GM18907 (cell line): Measurements from ENCODE around the gene SPATA13.
"Not testable (repeated sequence)": the region's sequence is repeated elsewhere in the genome, so short reads cannot be mapped to it uniquely, and the experiment has no call there.

Experiments used
- ATAC-seq: cut with Tn5 transposase; IDR thresholded peaks from one replicate; pipeline ENCODE4 v1.9.1; 2021; ENCODE audit warnings: mild to moderate bottlenecking, moderate library complexity; ENCODE audit not compliant: unreplicated experiment

Gene SPATA13

DNA sequence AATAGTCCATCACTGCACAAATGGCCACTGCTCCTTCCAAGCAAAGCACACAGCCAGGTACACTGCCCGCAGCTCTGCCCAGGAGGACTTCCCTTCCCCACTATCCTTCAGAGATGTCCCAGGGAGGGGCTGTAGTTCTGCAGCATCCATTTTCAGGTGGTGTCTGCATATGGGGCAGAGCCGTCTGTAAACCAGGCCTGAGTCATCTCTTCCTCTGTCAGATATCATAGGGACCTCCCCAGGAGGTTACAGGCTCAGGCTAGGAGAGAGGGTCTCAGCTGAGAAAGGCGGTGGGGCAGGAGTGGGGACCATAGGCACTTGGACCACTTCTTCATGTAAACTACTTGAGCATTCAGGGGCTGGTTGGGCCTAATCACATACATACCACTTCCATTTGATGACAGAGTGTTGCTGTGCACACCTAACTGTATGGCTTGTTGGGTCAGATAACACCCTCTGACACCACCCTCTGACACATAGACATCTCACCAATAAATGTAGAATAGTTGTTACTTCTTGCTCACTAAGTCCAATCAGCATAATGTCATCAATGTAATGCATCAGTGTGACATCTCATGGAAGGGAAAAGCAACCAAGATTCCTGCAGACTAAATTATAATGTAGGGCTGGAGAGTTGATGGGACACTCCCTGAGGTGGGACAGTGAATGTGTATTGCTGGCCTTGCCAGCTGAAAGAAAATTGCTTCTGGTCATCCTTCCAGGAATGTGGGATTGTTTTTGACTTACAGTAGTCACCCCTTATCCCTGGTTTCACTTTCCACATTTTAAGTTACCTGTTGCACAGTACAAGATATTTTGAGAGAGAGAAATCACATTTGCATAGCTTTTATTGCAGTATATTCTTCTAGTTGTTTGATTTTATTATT, 189.5 kb downstream of the SPATA13 start:
- not testable (repeated sequence) for ATAC-seq

DNA sequence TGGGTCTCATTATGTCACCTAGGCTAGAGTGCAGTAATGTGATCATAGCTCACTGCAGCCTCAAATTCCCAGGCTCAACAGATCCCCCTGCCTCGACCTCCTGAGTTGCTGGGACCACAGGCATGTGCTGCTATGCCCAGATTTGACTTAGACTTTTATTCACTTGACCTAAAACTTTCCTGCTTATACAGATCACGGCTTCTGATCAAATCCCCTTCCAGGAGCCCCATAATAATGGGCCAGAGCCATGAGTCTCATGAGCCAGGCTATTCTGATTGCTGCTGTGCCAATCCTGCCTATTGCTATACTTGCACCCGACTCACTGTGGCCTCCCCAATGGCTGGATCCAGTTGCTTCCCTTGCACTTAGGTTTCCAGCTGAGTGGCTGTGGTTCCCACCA, 190.9 kb downstream of the SPATA13 start:
- ATAC-seq: no peak

DNA sequence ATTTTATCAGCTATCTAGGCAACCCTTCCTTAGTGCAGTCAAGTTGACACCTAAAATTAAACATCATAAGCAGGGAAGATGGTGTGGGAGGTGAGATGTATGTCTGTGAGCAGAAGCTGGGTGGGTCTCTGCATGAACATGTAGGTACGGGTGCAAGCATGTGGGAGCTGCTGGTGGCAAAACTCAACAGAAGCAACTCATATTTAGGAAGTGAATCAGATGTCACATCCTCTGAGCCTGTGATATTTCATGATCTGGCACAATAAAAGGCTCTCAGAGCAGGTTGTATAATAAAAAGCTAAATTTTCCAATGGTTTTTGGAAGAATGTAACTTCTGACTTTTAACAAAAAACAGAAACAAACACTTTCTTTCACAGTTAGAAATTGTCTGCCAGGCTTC, 193.2 kb downstream of the SPATA13 start:
- ATAC-seq: no peak

- ATAC-seq: no peak
These were observed 194.6 kb downstream of the SPATA13 start for GRCh38 chr13:24355103-24355502.

- ATAC-seq: no peak
These were observed 195.8 kb downstream of the SPATA13 start for GRCh38 chr13:24356270-24356669.
